ENCODE results near the gene MAML3.

MAML3 gene

GRCh38 chr4:140028101-140028500, 125.9 kb downstream of the MAML3 start:
- H3K27ac Mint-ChIP-seq: no peak overlapping the region
- no peaks in the 10 kb centered on the region for H3K36me3 Mint-ChIP-seq (ENCODE audit: low read depth)
- no peaks in the 10 kb centered on the region for H3K4me1 Mint-ChIP-seq (ENCODE audit: low read depth)
- H3K4me3 Mint-ChIP-seq: no peak overlapping the region
- H3K27me3 Mint-ChIP-seq: peaks cover 8% of the 10 kb centered on the region
- no peaks in the 10 kb centered on the region for H3K9me3 Mint-ChIP-seq
- DNase-seq: no peak

GRCh38 chr4:140027101-140027500, 126.9 kb downstream of the MAML3 start:
- Mint-ChIP-seq H3K27ac (no peak overlapping the region), H3K9me3 (no peaks in the 10 kb centered on the region), H3K4me1 (ENCODE audit: low read depth) (no peaks in the 10 kb centered on the region), H3K27me3 (peaks cover 8% of the 10 kb centered on the region), H3K36me3 (ENCODE audit: low read depth) (no peaks in the 10 kb centered on the region), H3K4me3 (no peak overlapping the region)
- no peak for DNase-seq

GRCh38 chr4:140025470-140025869, 128.5 kb downstream of the MAML3 start:
- Mint-ChIP-seq H3K27me3 (peaks cover 2% of the 10 kb centered on the region), H3K36me3 (ENCODE audit: low read depth) (no peaks in the 10 kb centered on the region), H3K4me1 (ENCODE audit: low read depth) (no peaks in the 10 kb centered on the region), H3K27ac (no peak overlapping the region), H3K4me3 (no peak overlapping the region), H3K9me3 (no peaks in the 10 kb centered on the region)
- DNase-seq: no peak

- H3K4me1 Mint-ChIP-seq (ENCODE audit: low read depth): peaks cover 2% of the 10 kb centered on the region
- H3K27me3 Mint-ChIP-seq: no peaks in the 10 kb centered on the region
- H3K27ac Mint-ChIP-seq: no peak overlapping the region
- no peaks in the 10 kb centered on the region for H3K9me3 Mint-ChIP-seq
- no peak for DNase-seq
- H3K36me3 Mint-ChIP-seq (ENCODE audit: low read depth): no peaks in the 10 kb centered on the region
- H3K4me3 Mint-ChIP-seq: no peak overlapping the region
These were observed 133.3 kb downstream of the MAML3 start for GRCh38 chr4:140020457-140021361.

- Mint-ChIP-seq H3K27me3 (no peaks in the 10 kb centered on the region), H3K9me3 (no peaks in the 10 kb centered on the region), H3K4me3 (no peak overlapping the region), H3K36me3 (ENCODE audit: low read depth) (no peaks in the 10 kb centered on the region), H3K27ac (no peak overlapping the region), H3K4me1 (ENCODE audit: low read depth) (peaks cover 2% of the 10 kb centered on the region)
- no peak for DNase-seq
These were observed 134.2 kb downstream of the MAML3 start for GRCh38 chr4:140019619-140020347.

- DNase-seq: no peak
- H3K4me3 Mint-ChIP-seq: no peak overlapping the region
- no peaks in the 10 kb centered on the region for H3K9me3 Mint-ChIP-seq
- peaks cover 2% of the 10 kb centered on the region for H3K4me1 Mint-ChIP-seq (ENCODE audit: low read depth)
- no peak overlapping the region for H3K27ac Mint-ChIP-seq
- H3K36me3 Mint-ChIP-seq (ENCODE audit: low read depth): no peaks in the 10 kb centered on the region
- H3K27me3 Mint-ChIP-seq: peaks cover 5% of the 10 kb centered on the region
These were observed 134.9 kb downstream of the MAML3 start for GRCh38 chr4:140018931-140019618.

GRCh38 chr4:140014284-140014683, 139.7 kb downstream of the MAML3 start:
- no peak overlapping the region for H3K4me3 Mint-ChIP-seq
- H3K4me1 Mint-ChIP-seq (ENCODE audit: low read depth): peaks cover 10% of the 10 kb centered on the region
- DNase-seq: no peak
- H3K27me3 Mint-ChIP-seq: peaks cover 7% of the 10 kb centered on the region
- H3K9me3 Mint-ChIP-seq: no peaks in the 10 kb centered on the region
- H3K27ac Mint-ChIP-seq: no peak overlapping the region
- no peaks in the 10 kb centered on the region for H3K36me3 Mint-ChIP-seq (ENCODE audit: low read depth)

GRCh38 chr4:140012688-140013486, 141.1 kb downstream of the MAML3 start:
- peaks cover 8% of the 10 kb centered on the region for H3K4me1 Mint-ChIP-seq (ENCODE audit: low read depth)
- no peak overlapping the region for H3K4me3 Mint-ChIP-seq
- DNase-seq: peak; percentile 58
- peaks cover 7% of the 10 kb centered on the region for H3K27me3 Mint-ChIP-seq
- no peak overlapping the region for H3K27ac Mint-ChIP-seq
- H3K9me3 Mint-ChIP-seq: no peaks in the 10 kb centered on the region
- no peaks in the 10 kb centered on the region for H3K36me3 Mint-ChIP-seq (ENCODE audit: low read depth)

- Mint-ChIP-seq H3K36me3 (ENCODE audit: low read depth) (no peaks in the 10 kb centered on the region), H3K27me3 (peaks cover 14% of the 10 kb centered on the region), H3K27ac (no peak overlapping the region), H3K9me3 (no peaks in the 10 kb centered on the region), H3K4me3 (no peak overlapping the region), H3K4me1 (ENCODE audit: low read depth) (no peaks in the 10 kb centered on the region)
- no peak for DNase-seq
These were observed 148.3 kb downstream of the MAML3 start for GRCh38 chr4:140005699-140006098.

GRCh38 chr4:140004922-140005627, 148.9 kb downstream of the MAML3 start:
- no peaks in the 10 kb centered on the region for H3K4me1 Mint-ChIP-seq (ENCODE audit: low read depth)
- no peak for DNase-seq
- no peaks in the 10 kb centered on the region for H3K9me3 Mint-ChIP-seq
- H3K27ac Mint-ChIP-seq: no peak overlapping the region
- peaks cover 17% of the 10 kb centered on the region for H3K27me3 Mint-ChIP-seq
- no peaks in the 10 kb centered on the region for H3K36me3 Mint-ChIP-seq (ENCODE audit: low read depth)
- no peak overlapping the region for H3K4me3 Mint-ChIP-seq

- Mint-ChIP-seq H3K27me3 (peaks cover 17% of the 10 kb centered on the region), H3K27ac (no peak overlapping the region), H3K36me3 (ENCODE audit: low read depth) (no peaks in the 10 kb centered on the region), H3K4me3 (no peak overlapping the region), H3K4me1 (ENCODE audit: low read depth) (no peaks in the 10 kb centered on the region), H3K9me3 (no peaks in the 10 kb centered on the region)
- DNase-seq: no peak
These were observed 149.5 kb downstream of the MAML3 start for GRCh38 chr4:140004549-140004895.

- Mint-ChIP-seq H3K9me3 (no peaks in the 10 kb centered on the region), H3K27ac (no peak overlapping the region), H3K4me3 (no peak overlapping the region), H3K36me3 (ENCODE audit: low read depth) (no peaks in the 10 kb centered on the region), H3K27me3 (peaks cover 17% of the 10 kb centered on the region), H3K4me1 (ENCODE audit: low read depth) (no peaks in the 10 kb centered on the region)
- no peak for DNase-seq
These were observed 150.0 kb downstream of the MAML3 start for GRCh38 chr4:140003876-140004548.

GRCh38 chr4:140000232-140000631, 153.8 kb downstream of the MAML3 start:
- DNase-seq: no peak
- H3K27ac Mint-ChIP-seq: no peak overlapping the region
- H3K4me3 Mint-ChIP-seq: no peak overlapping the region
- H3K4me1 Mint-ChIP-seq (ENCODE audit: low read depth): no peaks in the 10 kb centered on the region
- no peaks in the 10 kb centered on the region for H3K9me3 Mint-ChIP-seq
- H3K36me3 Mint-ChIP-seq (ENCODE audit: low read depth): no peaks in the 10 kb centered on the region
- H3K27me3 Mint-ChIP-seq: peaks cover 11% of the 10 kb centered on the region
